Measurements from ENCODE around the gene DUSP8. TPM values are rescaled to one million over a fixed set of nuclear protein-coding genes. Genes with fewer than 3 reads are reported as not detected.

The DUSP8 gene
- total and polyA plus RNA-seq, 2 of the 8 experiments (the other 6 are each of a cell fraction or from before 2014, with no cell fraction given) = 2.8 to 3.6 TPM

- TF ChIP-seq TCF12 (IDR thresholded peaks at IDR 0.05; ENCODE audit: low read depth, low read length) (no peak), SIRT6 (IDR thresholded peaks at IDR 0.05; ENCODE audit: low read length) (no peak), YY1 (IDR thresholded peaks at IDR 0.05; ENCODE audit: low read depth, low read length) (no peak), EGR1 (IDR thresholded peaks at IDR 0.05; ENCODE audit: borderline replicate concordance, low read depth, low read length) (no peak)
Measured at GRCh38 chr11:1523077-1523476, 49.0 kb downstream of the DUSP8 start (continued).
